NCI-H226 (cell line): ENCODE data around the gene CEPT1.

ENCODE experiments used
- DNase-seq: peaks from one replicate; pipeline ENCODE4 v3.0.0-alpha.2; 2015

The CEPT1 gene

GRCh38 chr1:111228748-111229126 is 88.7 kb downstream of the CEPT1 start:
- DNase-seq: no peak

GRCh38 chr1:111232134-111232533 is 92.1 kb downstream of the CEPT1 start:
- no peak for DNase-seq

- DNase-seq: peak; percentile 82
Measured at GRCh38 chr1:111234258-111234657, 94.2 kb downstream of the CEPT1 start.
